ENCODE data around the gene KAZN.
"Not testable (repeated sequence)": the region's sequence is repeated elsewhere in the genome, so short reads cannot be mapped to it uniquely, and the experiment has no call there.

KAZN gene

DNA sequence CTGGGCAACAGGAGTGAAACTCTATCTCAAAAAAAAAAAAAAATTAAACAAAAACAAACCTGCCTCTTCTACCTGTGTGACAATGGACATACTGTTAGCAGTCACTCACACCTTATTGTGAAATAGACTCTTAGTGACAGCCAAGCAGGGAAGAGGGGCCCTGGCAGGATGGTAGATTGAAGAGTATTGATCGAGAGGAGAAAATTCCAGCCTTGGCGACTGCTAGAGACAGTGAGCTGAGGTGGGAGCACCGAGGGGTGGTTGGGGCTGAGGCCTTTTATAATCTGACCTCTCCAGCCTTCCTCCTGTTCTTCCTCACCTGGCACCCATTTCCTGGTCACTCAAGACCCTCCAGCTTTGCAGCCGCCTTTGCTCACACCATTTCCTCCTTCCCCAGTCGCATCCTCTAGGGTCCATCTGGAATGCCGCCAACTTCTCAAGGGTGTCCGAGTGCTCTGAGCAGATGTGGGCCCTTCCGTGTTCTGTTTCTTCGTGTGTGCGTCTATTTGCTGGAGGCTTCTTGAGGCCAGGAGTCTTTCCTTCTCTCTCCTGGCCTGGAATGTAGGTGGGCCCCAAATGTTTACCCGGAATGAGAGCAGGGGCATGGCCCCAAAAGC is 358.2 kb downstream of the KAZN start:
- no peak for DNase-seq (ENCODE audit: low read depth in 2 of 2)

DNA sequence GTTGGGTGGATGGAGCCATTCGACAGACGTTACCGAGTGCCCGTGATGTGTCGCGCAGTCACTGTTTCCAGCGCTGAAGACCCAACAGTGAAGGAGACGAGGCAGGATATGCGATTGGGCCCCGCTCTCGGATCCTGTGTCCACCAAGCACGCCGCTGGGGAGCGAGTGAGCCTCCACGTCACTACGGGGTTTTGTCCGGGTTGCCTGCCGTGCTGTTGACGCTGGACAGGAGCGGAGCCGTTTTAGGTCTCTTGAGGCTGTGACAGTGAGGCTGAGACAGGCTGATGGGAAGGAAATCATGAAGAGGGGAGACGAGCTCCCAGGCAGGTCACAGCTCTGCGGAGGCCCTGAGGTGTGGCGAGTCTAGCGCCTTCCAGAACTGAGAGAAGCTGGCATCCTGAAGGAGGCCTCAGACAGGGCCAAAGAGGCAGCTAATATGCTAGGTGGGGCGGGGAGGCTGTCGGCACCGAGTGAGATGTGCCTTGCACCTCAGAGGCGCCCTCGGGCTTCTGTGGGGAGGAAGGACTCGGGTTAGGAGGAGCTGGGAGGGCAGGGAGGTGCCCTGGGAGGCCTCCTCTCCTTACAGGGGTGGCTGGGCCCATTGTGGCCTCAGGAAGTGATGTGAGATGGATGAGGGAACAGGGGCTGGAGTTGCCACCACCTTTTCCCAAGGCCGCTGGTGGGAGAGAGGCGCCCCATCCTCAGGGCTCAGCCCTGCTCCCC is 359.1 kb downstream of the KAZN start:
- no peak for DNase-seq (ENCODE audit: low read depth in 2 of 2)

DNA sequence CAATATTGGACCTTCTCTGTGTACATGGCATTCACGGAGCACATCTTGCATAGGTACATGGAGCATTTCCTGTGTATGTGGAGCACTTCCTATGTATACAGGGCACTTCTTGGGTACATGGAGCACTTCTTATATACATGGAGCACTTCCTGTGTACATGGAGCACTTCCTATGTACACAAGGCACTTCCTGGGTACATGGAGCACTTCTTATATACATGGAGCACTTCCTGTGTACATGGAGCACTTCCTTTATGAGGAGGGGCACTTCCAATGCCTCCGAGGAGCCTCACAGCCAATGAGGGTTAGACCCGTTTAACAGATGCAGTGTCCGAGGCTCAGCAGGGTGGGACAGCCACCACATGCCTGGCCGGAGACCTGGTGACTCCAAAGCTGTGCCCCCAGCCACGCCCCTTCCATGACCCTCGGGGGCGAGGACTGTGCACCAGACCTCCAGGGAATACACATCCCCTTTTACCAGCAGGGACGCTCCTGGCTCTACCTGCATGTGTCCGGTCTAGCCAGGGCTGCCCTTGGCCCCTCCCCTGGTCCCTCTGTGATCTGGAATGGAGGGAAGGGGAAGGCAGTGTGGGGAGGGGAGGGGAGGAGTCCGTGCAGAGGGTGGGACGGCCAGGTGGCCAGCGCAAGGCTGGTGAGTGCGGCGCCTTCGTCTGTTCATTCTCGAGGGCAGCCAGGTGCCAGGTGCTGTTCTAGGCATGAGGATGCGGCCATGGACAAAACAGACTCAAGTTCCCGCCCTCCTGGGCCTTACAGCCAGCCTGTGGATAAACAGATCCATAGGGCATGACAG is 360.0 kb downstream of the KAZN start:
- DNase-seq (ENCODE audit: low read depth in 2 of 2) = no peak

DNA sequence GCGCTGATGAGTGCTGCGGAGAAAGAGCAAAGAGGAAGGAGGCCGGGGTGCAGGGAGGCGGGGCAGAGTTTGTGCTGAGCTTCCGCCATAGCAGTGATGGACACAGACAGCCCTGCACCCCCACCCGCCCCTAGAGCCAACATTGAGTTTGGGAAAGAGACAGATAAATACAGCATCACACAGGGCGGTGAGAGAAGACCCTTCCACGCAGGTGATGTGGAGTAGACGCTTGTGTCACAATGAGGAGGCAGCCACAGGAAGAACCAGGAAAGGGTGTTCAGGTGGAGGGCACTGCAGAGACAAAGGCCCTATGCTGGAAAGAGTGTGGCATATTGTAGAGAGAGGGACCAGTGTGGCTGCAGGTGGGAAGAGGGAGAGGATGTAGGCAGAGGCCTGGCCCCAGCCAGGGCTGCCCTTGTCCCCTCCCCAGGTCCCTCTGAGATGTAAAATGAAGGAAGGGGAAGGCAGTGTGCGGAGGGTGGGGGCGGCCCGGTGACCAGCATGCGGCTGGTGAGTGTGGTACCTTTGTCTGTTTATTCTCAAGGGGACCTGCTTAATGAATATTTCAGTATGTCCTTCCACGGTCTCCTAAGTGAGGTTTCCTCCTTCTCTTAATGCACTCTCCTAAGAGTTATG is 360.7 kb downstream of the KAZN start:
- DNase-seq (ENCODE audit: low read depth in 2 of 2) = no peak

DNA sequence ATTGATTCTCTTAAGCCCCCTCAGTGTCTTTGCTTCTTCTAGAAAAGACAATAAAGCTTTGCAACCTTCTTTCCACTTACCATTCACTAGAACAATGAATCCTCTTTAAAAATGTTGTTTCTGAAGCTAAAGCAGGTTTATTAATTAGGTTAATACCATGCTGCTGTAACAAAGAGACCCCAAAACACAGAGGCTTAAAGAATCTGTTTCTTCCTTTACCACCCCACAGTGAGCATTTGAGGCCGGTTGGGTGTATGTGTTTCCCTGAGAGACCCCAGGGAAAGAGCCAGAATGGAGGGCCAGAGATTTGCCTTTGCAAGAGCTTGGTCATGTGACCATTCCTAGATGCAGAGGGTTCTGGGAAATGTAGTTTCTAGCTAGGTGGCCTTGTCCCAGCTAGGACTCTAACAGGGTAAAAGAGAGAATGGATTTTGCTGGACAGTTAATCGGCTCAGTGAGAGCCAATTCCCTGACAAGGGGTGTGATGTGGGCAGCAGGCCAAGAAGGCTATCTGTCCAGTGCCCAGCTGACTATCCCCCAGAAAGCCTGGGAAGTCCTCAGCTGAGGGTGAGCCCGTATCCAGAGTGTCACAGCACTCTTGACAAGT is 363.3 kb downstream of the KAZN start:
- DNase-seq (ENCODE audit: low read depth in 2 of 2) = no peak

DNA sequence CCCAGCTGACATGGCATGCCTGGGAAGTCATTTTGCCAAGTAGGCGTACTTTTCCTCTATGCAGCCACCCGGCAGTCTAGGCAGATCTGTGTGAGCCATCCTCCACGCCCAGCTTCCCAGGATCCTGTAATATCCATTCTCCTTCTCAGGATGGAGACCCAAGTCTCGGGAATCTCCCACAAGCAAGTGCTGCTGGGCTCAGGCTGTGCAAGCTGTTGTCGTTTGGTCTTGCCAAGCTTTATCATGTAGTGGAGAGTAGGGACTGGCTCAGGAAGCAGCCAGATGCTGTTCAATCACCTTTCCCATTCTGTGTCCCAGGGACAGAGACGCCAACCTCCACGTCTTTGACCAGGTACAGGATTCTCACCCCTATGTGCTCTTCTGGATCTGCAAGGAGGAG is 363.9 kb downstream of the KAZN start:
- DNase-seq (ENCODE audit: low read depth in 2 of 2) = no peak

DNA sequence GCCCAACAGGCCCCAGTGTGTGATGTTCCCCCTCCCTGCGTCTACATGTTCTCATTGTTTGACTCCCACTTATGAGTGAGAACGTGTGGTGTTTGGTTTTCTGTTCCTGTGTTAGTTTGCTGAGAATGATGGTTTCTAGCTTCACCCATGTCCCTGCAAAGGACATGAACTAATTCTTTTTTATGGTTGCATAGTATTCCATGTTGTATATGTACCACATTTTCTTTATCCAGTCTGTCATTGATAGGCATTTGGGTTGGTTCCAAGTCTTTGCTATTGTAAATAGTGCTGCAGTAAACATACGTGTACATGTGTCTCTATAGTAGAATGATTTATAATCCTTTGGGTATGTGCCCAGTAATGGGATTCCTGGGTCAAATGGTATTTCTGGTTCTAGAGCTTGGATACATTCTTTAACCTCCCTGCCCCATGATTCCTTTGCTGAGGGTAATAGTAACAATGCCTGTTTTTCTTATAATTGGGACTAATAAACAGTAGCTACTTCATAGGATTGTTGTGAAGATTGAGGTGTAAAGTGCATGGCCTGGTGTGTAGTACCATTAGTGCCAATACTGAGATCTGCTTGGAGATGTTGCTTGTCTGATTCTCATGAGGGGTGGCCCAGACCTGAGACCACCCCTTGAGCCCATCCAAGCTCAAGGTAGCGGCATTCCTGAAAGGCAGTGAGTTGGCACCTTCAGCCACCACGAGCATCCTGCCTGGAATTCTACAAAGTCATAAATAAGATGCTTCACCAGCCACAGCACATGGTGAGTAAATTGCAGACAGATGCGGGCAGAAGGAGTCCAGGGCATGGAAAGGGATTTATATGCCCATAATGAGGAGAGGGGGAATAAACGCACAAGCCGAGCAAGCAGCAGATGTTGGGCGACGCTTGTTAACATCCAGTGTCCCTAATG is 365.6 kb downstream of the KAZN start:
- DNase-seq (ENCODE audit: low read depth in 2 of 2) = not testable (repeated sequence)

DNA sequence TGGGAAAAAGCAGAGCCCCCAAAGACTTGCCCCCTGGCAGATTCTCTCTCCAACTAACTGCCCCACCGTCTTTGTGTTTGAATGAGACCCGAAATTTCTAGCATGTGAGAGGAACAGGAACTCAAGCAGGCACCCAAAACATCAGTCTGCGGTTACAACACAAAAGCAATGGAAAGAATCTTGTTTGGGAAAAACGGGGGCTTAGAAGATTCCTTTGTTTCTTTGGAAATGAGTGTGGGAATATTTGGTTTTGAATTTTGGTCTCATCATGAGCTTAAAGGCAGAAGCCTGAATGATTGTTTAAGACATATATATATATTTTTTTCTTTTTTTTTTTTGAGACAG is 366.2 kb downstream of the KAZN start:
- DNase-seq (ENCODE audit: low read depth in 2 of 2) = no peak

DNA sequence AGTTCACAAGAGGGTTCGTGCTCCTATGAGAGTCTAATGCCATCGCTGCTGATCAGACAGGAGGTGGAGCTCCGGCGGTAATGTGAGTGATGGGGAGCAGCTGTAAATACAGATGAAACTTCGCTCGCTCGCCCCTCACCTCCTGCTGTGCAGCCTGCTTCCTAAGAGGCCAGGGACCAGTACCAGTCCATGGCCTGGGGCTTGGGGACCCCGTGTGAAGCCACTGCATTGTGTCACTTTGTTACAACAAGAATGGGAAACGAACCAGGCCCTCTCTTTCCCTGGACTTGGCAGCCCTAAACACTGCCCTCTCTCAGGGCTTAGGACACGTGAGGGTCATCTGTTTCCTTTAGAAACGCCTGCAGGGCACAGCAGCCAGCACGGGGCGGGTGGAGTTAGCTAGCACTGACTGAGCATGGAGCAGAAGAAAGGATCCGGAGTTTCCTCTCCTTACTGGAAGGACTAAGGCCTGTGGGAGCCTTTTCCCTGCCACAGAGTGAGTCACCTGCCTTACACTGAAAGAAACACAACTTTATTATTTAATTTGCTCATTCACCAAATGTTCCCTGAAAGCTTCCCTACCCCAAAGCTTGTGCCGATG is 369.9 kb downstream of the KAZN start:
- DNase-seq (ENCODE audit: low read depth in 2 of 2) = no peak

DNA sequence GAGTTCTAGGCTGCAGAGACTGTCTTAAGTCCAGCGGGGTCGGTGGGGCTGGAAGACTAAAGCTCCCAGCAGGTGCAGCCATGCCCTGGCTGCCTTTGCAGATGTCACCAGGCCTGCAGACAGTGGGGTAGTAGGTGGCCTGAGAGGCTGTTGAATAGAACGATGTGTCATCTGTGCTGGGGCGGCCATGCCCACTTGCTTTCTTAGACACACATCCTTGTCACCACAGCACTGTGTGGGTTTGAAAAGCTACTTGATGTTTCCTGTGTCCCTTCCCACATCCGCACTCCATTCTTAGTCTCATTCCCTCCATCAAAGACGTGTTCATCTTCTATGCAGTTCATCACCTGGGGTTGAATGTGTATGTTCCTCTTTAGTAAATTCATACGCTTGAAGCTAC is 370.5 kb downstream of the KAZN start:
- peak; percentile 29 to 40 for DNase-seq (ENCODE audit: low read depth in 2 of 2)

DNA sequence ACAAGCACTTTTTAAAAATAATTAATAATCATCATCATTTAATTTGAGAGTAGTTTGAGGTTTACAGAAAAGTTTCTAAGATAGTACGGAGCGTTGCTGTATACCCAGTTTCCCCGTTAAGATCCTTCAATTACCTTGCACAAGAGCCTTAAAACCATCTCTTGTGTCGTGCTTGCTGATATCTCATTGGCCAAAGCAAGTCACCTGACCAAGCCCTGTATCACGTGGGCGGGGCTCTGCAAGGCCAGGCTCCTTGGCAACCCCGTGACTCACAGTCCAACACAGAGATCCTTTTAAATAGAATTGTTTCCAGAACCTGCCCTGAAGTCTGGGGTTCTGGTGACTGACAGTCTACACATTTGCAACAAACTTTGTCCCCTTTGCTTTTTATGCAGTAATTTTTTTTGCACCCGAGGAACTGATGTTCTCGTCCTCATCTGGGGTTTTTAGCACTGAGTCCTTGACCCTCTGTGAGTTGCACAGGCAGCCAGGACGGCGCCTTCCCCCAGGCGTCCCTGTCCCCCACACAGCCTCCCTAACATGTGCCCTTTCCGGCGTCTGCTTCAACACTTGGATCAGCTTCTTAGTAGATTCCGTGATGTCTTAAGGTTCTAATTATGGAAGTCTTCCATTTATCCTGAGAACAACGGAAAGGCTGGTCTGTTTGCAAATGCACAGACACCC is 371.8 kb downstream of the KAZN start:
- peak; percentile 33 to 45 for DNase-seq (ENCODE audit: low read depth in 2 of 2)

DNA sequence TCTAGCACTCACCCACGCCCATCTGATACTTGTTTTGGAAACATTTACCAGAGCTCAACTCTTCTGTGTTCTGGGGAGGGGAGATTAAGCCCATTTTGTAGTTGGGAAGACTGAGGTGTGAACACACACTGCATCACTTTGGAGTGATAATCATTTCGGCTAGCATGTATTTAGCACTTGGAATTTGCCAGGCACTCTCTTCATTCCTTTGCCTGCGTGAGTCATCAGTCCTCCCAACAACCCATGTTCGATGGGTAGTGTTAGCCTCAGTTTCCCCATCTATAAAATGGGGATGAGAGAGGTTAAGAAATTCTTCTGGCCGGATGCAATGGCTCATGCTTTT is 372.3 kb downstream of the KAZN start:
- no peak for DNase-seq (ENCODE audit: low read depth in 2 of 2)

DNA sequence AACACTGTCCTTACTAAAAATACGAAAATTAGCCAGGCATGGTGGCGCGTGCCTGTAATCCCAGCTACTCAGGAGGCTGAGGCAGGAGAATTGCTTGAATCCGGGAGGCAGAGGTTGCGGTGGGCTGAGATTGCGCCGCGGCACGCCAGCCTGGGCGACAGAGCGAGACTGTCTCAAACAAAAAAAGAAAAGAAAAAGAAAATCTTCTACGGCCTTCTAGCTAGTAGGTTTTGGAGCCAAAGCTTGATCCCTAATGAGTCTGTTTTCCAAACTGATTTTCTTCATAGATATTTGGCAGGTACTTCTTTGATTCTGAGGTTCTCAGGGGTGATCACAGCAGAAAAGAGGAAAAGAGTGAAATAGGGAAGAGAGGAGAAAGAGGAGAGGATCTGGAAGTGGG is 372.7 kb downstream of the KAZN start:
- no peak for DNase-seq (ENCODE audit: low read depth in 2 of 2)

DNA sequence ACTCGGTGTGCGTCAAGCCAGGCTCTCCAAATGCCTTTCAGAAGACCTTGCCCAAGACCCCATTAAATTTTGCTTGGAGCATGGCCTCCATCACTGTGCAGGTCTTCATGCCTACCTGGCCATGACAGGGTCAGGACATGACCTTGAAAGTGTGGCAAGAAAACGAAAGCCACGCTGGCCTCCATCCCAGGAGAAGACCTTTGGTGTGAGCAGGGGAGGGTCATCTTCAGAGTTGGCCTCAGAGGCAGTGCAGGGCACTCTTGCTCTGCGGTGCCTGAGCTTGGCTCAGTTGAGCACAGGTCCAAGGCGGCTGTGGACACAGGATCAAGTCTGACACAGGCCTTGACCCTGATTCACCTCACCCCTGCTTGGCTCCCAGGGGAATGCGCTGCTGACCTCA is 373.6 kb downstream of the KAZN start:
- no peak for DNase-seq (ENCODE audit: low read depth in 2 of 2)

DNA sequence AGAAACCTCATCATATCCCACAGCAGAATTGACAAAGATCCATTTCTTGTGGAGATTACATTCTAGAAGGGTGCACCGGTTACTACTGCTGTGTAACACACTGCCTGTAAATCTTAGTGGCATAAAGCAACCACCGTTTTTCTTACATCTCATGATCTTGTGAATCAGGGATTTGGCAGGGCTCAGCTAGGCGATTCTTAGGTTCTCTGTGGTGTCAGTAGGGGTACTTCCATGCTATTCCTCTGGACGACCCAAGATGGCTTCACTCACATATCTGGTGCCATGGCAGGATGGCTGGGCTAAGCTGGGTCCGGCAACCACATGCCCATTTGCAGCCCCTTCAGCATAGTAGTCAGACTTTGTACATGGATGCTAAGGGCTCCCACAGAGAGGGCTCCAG is 375.3 kb downstream of the KAZN start:
- no peak for DNase-seq (ENCODE audit: low read depth in 2 of 2)

DNA sequence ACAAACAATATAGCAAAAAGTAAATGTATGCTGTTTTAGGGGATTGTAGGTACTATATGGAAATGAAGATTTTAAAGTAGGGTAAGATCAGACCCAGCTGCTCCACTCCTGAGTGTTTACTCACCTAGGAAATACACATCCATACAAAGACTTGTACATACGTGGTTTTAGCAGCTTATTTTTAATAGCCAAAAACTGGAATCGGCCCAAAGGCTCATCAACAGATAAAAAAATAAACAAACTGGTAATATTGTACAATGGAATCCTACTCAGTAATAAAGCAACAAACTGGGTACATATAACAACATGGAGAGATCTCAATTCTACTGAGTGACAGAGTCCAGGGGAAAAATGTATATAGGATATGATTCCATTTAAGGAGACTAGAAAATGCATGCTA is 375.9 kb downstream of the KAZN start:
- no peak for DNase-seq (ENCODE audit: low read depth in 2 of 2)

DNA sequence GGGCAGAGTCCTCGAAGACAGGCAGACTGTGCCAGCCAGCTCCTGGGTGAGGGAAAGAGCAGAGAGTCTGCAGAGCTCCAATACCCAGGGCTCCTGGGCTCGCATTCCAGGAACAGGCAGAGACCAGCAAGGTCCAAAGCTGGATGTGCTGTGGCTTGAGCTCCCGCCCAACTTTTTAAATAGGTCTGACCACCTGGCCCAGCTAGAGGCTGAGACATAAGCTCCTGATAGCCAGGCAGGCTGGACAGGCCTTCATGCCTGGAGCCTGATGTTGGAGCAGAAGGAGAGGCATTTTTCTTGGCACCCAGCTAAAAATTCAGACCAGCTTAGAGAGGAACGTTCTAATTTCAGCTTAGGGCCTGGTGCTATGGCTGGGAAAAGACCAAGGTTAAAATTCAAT is 376.6 kb downstream of the KAZN start:
- DNase-seq (ENCODE audit: low read depth in 2 of 2) = no peak

DNA sequence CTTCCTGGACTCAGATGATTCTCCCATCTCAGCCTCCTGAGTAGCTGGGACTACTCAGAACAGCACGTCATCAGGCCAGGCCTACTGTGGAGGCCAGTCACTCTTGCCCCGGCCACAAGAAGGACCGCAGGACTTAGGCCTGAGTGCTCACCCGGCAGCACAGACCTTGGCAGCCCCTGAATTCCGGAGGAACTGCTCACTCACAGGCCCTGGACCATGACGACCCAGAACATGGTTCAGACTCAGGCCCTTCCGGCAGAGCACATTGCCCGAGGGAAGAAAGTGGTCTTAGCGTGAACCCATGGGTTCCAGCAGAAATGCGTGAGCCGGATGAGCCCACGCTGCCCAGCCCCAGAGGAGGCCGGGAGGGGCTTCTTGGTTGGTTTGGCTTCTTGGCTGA is 377.8 kb downstream of the KAZN start:
- DNase-seq (ENCODE audit: low read depth in 2 of 2) = no peak

DNA sequence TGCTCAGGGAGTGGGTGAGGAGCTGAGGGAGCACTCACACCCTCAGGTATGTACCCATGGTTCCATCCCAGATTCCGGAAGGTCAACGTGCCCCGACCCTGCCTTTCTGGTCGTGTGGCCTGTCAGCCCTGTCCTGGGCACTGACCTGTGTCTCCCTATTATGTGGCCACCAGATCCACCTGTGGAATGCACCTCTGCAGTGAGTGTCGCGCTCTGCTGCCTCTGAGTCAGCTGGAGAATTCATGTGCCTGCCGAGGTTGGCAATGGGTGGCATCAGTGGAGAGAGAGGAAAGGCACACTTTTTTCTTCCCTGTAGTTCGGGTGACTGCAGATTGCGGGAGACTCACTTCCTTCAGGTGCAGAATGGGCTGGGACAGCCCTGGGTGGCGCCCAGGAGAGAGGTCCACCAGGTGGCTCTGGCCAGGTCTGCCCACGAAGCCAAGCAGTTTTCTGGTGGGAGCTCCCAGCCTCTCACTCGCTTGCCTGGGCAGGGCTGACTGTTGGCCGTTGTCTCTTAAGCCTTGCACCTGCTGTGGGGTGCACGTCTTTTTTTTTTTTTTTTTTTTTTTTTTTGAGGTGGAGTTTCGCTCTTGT is 378.9 kb downstream of the KAZN start:
- DNase-seq (ENCODE audit: low read depth in 2 of 2) = no peak

Measured in stimulated activated CD4-positive, alpha-beta T cell treated with anti-CD3 and anti-CD28 coated beads, Interleukin-15, amount 100 ng/mL, for 48 hours (primary cell).